Vagina (tissue), 2 donors: ENCODE measurements around the gene GCDH.

Experiments
- POLR2A ChIP-seq, 2 donors: fragments of 450-650 bp; IDR thresholded peaks; one replicate each; pipeline ENCODE4 v1.6.1; 2017; ENCODE audit warnings: antibody characterized with exemption in 2 of 2, mild to moderate bottlenecking in 2 of 2, moderate library complexity in 2 of 2
- POLR2AphosphoS5 ChIP-seq, 2 donors: sonication (generic); formaldehyde crosslinking; IDR thresholded peaks; one replicate each; pipeline ENCODE4 v1.9.0; 2017; ENCODE audit warnings: antibody characterized with exemption in 2 of 2, mild to moderate bottlenecking in 2 of 2, low read depth in 1 of 2; ENCODE audit not compliant: insufficient read depth in 1 of 2
- TF ChIP-seq, protein P1 (sequence below), 3 experiments: fragments of 450-650 bp in 2 of 3; fragments of 200-600 bp in 1 of 3; sonication (generic) in 1 of 3; IDR thresholded peaks; one replicate each; pipeline ENCODE4 v1.5.1; 2017 to 2019; ENCODE audit warnings: antibody characterized with exemption in 3 of 3, mild to moderate bottlenecking in 2 of 3, moderate library complexity in 2 of 3

DNA sequence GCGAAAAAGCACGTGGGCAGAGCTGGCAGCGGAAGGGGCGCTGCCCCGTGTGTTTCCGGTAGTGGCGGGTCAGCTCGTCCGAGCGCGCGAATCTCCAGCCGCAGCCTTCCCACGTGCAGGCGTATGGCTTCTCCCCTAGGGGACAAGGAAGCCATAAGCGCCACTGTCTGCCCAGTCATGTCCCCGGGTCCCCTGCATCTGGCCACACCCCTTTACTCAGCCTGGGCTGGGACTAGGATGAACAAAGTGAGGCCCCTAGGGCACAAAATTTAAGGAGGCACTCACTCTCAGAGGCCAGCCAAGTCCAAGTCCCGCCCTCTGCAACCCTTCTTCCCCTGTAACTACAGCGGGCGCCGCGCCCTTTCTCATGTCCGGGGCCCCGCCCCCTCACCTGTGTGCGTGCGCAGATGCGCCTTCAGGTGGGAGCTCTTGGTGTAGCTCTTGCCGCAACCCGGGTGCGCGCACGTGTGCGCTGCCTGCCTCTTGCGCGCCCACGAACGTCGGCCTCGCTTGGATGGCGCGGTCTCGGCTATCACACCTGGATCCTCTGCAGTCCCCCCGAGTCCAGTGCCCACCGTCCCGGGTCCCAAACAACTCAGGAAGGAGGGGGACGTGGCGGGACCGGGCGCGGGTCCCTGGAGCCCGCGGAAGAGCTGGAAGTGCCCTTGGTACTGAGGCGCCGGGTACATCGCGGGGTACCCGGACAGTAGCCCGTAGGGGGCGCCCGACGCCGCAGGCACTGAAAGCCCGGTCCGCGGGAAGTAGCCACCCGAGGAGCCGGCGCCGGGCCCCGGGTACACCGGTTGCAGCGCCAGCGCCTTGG is 5.8 kb upstream of the GCDH start:
- TF ChIP-seq POLR2A (IDR thresholded peaks at IDR 0.05) = peak in 1 of 2 donors; percentile 9
- TF ChIP-seq POLR2AphosphoS5 (IDR thresholded peaks at IDR 0.05; ENCODE audit: insufficient read depth in 1 of 2, low read depth in 1 of 2) = peak; percentile 31 to 54
- TF ChIP-seq, protein P1, sequence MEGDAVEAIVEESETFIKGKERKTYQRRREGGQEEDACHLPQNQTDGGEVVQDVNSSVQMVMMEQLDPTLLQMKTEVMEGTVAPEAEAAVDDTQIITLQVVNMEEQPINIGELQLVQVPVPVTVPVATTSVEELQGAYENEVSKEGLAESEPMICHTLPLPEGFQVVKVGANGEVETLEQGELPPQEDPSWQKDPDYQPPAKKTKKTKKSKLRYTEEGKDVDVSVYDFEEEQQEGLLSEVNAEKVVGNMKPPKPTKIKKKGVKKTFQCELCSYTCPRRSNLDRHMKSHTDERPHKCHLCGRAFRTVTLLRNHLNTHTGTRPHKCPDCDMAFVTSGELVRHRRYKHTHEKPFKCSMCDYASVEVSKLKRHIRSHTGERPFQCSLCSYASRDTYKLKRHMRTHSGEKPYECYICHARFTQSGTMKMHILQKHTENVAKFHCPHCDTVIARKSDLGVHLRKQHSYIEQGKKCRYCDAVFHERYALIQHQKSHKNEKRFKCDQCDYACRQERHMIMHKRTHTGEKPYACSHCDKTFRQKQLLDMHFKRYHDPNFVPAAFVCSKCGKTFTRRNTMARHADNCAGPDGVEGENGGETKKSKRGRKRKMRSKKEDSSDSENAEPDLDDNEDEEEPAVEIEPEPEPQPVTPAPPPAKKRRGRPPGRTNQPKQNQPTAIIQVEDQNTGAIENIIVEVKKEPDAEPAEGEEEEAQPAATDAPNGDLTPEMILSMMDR (IDR thresholded peaks at IDR 0.05) = peak in 2 of 3 experiments; percentile 15 to 36
